ENCODE results near the gene CBFA2T3.
A peak's percentile ranks its signal among the peaks of the same experiment; 100 is the strongest.

The CBFA2T3 gene

DNA sequence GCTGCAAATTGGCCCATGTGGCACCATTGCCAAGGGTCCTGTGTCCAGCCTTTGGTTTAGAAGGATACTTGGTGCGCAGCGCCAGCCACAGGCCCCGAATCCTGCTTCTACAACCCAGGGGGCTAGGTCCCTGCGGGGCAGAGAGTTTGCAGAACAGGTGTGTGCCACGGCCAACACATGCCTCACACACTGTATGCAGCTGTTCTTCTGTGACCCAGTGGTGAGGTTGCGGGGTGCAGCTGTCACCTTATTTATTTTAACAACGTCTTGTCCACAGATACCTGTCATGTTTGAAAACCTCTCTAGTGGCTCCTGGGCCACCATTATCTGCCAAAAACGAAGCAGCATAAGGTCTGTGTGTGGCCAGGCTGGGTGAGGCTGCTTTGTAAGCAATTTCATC, 11.6 kb downstream of the CBFA2T3 start:
- no peak overlapping the region for H3K4me3 ChIP-seq
- peak overlapping the region; percentile 41; the same call in 1 of the 2 replicates for H3K9ac ChIP-seq
- peaks cover 50% of the 10 kb centered on the region for H3K36me3 ChIP-seq
- H3K4me1 ChIP-seq: peaks cover 92% of the 10 kb centered on the region
- no peaks in the 10 kb centered on the region for H3K27me3 ChIP-seq
- H3K4me2 ChIP-seq: peak overlapping the region; percentile 98
- peaks cover 3% of the 10 kb centered on the region; the same call in 1 of the 2 replicates for H3K9me3 ChIP-seq
- peaks cover 83% of the 10 kb centered on the region for H4K20me1 ChIP-seq
- peak overlapping the region; percentile 95 for H3K27ac ChIP-seq
- no peak for TF ChIP-seq Cebpa-rat (IDR thresholded peaks at IDR 0.05)

- Histone ChIP-seq H3K4me2 (peak overlapping the region; percentile 33; the same call in 1 of the 2 replicates), H3K27me3 (no peaks in the 10 kb centered on the region), H4K20me1 (peaks cover 83% of the 10 kb centered on the region)
Measured at GRCh38 chr16:88964636-88965035, 12.4 kb downstream of the CBFA2T3 start.

GRCh38 chr16:88963583-88963982, 13.4 kb downstream of the CBFA2T3 start:
- no peak for TF ChIP-seq Cebpa-rat (IDR thresholded peaks at IDR 0.05)

More at GRCh38 chr16:88964636-88965035, 12.4 kb downstream of the CBFA2T3 start:
- Histone ChIP-seq H3K27ac (no peak overlapping the region), H3K36me3 (peaks cover 48% of the 10 kb centered on the region), H3K4me3 (no peak overlapping the region), H3K9ac (no peak overlapping the region), H3K4me1 (peaks cover 92% of the 10 kb centered on the region), H3K9me3 (peaks cover 3% of the 10 kb centered on the region; the same call in 1 of the 2 replicates)
- no peak for TF ChIP-seq Cebpa-rat (IDR thresholded peaks at IDR 0.05)

DNA sequence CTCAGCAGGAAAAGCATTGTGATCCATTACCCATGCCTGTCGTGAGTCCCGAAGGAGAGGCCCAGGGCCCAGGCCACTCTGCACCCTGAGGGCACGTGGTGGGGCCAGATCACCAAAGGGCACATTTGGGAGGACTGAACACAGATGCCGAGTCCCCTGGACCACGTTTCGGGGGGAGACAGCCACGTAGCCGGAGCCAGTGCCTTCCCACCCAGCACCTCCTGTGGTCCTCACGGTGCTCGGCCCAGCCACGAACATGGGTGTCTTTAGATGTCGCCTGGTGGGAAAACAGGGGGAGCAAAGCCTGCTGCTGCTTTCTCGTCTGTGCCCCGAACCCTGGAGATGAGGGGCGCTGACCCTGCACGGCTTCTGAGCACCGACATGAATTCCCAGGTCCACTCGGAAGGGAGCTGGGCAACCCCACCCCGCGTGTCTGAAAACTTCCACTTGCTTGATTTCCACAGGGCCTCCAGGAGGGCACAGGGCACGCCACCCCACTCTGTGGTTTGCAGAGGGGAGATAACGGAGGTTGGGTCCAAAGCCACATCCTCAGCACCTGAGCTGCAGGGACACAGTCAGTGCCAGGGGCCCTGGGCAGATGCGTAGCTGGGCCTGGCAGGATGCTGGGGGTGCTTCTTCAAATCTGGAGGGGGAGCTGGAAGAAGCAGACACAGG, 14.4 kb downstream of the CBFA2T3 start:
- H3K9ac ChIP-seq: no peak overlapping the region
- H3K4me2 ChIP-seq: peak overlapping the region; percentile 55
- H3K4me1 ChIP-seq: peaks cover 92% of the 10 kb centered on the region
- TF ChIP-seq Cebpa-rat (IDR thresholded peaks at IDR 0.05): no peak
- H3K27me3 ChIP-seq: no peaks in the 10 kb centered on the region
- peaks cover 47% of the 10 kb centered on the region for H3K36me3 ChIP-seq
- H3K4me3 ChIP-seq: no peak overlapping the region
- H3K27ac ChIP-seq: peak overlapping the region; percentile 60; the same call in 1 of the 2 replicates
- peaks cover 3% of the 10 kb centered on the region; the same call in 1 of the 2 replicates for H3K9me3 ChIP-seq
- H4K20me1 ChIP-seq: peaks cover 91% of the 10 kb centered on the region

More at GRCh38 chr16:88963583-88963982, 13.4 kb downstream of the CBFA2T3 start:
- Histone ChIP-seq H3K9ac (no peak overlapping the region), H3K27me3 (no peaks in the 10 kb centered on the region), H3K4me2 (peak overlapping the region; percentile 33), H3K4me3 (no peak overlapping the region), H3K4me1 (peaks cover 92% of the 10 kb centered on the region), H3K9me3 (peaks cover 3% of the 10 kb centered on the region; the same call in 1 of the 2 replicates), H4K20me1 (peaks cover 83% of the 10 kb centered on the region), H3K27ac (no peak overlapping the region), H3K36me3 (peaks cover 47% of the 10 kb centered on the region)

GRCh38 chr16:88961011-88961410, 16.0 kb downstream of the CBFA2T3 start:
- Histone ChIP-seq H4K20me1 (peaks cover 96% of the 10 kb centered on the region), H3K4me3 (no peak overlapping the region), H3K27me3 (no peaks in the 10 kb centered on the region), H3K9ac (no peak overlapping the region), H3K4me2 (no peak overlapping the region), H3K9me3 (peaks cover 3% of the 10 kb centered on the region; the same call in 1 of the 2 replicates), H3K36me3 (peaks cover 47% of the 10 kb centered on the region), H3K4me1 (peaks cover 92% of the 10 kb centered on the region), H3K27ac (no peak overlapping the region)
- TF ChIP-seq Cebpa-rat (IDR thresholded peaks at IDR 0.05): no peak

DNA sequence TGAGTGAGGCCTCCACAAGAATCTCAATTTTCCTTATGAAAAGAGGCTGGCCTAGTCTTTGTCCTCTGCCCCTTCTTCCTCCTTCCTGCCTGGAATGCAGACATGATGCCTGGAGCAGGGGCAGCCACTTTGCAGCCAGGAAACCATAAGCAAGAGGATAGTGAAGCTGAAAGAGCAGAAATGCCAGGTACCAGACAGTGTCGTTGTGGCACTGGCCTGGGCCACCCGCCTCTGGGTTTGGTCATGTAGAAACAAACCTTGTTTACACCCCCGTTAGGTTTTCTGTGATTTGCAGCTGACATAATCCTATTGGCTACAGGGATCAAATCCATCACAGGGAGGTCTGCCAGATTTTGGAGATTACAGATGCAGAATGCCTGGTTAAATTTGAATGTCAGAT, 16.5 kb downstream of the CBFA2T3 start:
- H3K4me3 ChIP-seq: no peak overlapping the region
- H3K36me3 ChIP-seq: peaks cover 47% of the 10 kb centered on the region
- no peak for TF ChIP-seq Cebpa-rat (IDR thresholded peaks at IDR 0.05)
- peaks cover 89% of the 10 kb centered on the region for H3K4me1 ChIP-seq
- peak overlapping the region; percentile 96; the same call in 1 of the 2 replicates for H3K4me2 ChIP-seq
- peaks cover 95% of the 10 kb centered on the region for H4K20me1 ChIP-seq
- H3K27me3 ChIP-seq: no peaks in the 10 kb centered on the region
- no peak overlapping the region for H3K27ac ChIP-seq
- H3K9ac ChIP-seq: no peak overlapping the region
- H3K9me3 ChIP-seq: peaks cover 3% of the 10 kb centered on the region; the same call in 1 of the 2 replicates

GRCh38 chr16:88959022-88959421, 18.0 kb downstream of the CBFA2T3 start:
- H3K9me3 ChIP-seq: peaks cover 3% of the 10 kb centered on the region; the same call in 1 of the 2 replicates
- H3K27ac ChIP-seq: peak overlapping the region; percentile 62
- peaks cover 86% of the 10 kb centered on the region for H4K20me1 ChIP-seq
- H3K4me2 ChIP-seq: peak overlapping the region; percentile 96
- H3K27me3 ChIP-seq: no peaks in the 10 kb centered on the region
- peaks cover 77% of the 10 kb centered on the region for H3K4me1 ChIP-seq
- peak overlapping the region; percentile 44; the same call in 1 of the 2 replicates for H3K4me3 ChIP-seq
- peak overlapping the region; percentile 51 for H3K9ac ChIP-seq
- peaks cover 37% of the 10 kb centered on the region for H3K36me3 ChIP-seq
- no peak for TF ChIP-seq Cebpa-rat (IDR thresholded peaks at IDR 0.05)

DNA sequence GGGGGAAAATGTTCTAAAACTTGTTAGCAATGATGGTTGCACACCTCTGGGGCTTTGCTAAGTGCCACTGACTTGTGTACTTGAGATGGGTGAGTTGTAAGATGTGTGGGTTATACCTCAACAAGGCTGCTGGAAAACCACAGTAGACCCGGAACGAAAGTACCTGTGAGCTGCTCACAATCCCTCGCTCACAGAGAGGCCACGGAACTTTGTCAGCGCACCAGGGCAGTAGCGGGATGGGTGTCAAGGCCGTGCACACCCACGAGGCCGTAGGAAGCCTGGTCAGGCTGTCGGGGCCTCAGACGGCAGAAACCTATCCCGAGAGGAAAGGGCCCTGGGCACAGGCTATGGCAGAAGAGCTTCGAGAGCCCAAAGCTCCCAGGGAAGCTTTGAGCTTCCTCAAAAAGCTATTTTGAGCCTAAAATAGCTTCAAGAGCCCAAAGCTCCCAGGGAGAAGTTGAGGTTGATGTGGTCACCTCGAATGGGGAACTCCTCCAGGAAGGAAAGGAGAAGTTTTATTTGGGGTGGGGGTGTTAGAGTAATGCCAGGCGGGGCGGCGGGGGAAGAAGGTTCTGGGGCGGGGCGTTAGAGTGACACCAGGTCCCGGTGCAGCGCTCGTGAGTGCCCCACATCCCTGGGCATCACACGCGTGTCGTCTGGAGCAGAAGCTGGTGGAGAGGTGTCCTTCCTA, 19.0 kb downstream of the CBFA2T3 start:
- peak overlapping the region; percentile 51 for H3K9ac ChIP-seq
- H3K4me3 ChIP-seq: peak overlapping the region; percentile 44; the same call in 1 of the 2 replicates
- peaks cover 88% of the 10 kb centered on the region for H4K20me1 ChIP-seq
- no peak for TF ChIP-seq Cebpa-rat (IDR thresholded peaks at IDR 0.05)
- no peaks in the 10 kb centered on the region for H3K27me3 ChIP-seq
- peaks cover 3% of the 10 kb centered on the region; the same call in 1 of the 2 replicates for H3K9me3 ChIP-seq
- peaks cover 32% of the 10 kb centered on the region for H3K36me3 ChIP-seq
- peaks cover 77% of the 10 kb centered on the region for H3K4me1 ChIP-seq
- H3K27ac ChIP-seq: peak overlapping the region; percentile 62
- H3K4me2 ChIP-seq: peak overlapping the region; percentile 96

- peak overlapping the region; percentile 96 for H3K4me2 ChIP-seq
- peak overlapping the region; percentile 62 for H3K27ac ChIP-seq
- peaks cover 76% of the 10 kb centered on the region for H3K4me1 ChIP-seq
- H3K9me3 ChIP-seq: peaks cover 3% of the 10 kb centered on the region; the same call in 1 of the 2 replicates
- no peak for TF ChIP-seq Cebpa-rat (IDR thresholded peaks at IDR 0.05)
- no peaks in the 10 kb centered on the region for H3K27me3 ChIP-seq
- peak overlapping the region; percentile 6; the same call in 1 of the 2 replicates for H3K4me3 ChIP-seq
- peak overlapping the region; percentile 21; the same call in 1 of the 2 replicates for H3K9ac ChIP-seq
- peaks cover 88% of the 10 kb centered on the region for H4K20me1 ChIP-seq
- H3K36me3 ChIP-seq: peaks cover 27% of the 10 kb centered on the region
Measured at GRCh38 chr16:88957433-88957767, 19.6 kb downstream of the CBFA2T3 start.
